H1 (cell line): ENCODE data around the gene SLC38A1. TPM values are rescaled to one million over a fixed set of nuclear protein-coding genes. Genes with fewer than 3 reads are reported as not detected.

Experiments
- CHD7 ChIP-seq: fragments of 300-600 bp; sonication (generic); IDR thresholded peaks from 2 replicates; pipeline ENCODE4 v1.7.1; 2012; ENCODE audit warnings: low read length, moderate library complexity, mild to moderate bottlenecking, inconsistent platforms; ENCODE audit not compliant: insufficient replicate concordance
- RBBP5 ChIP-seq: IDR thresholded peaks from 2 replicates; pipeline ENCODE4 v1.7.1; 2012; ENCODE audit warnings: low read depth, mild to moderate bottlenecking, inconsistent platforms, low read length, moderate library complexity, borderline replicate concordance
- polyA plus RNA-seq, 7 experiments: library from polyadenylated mRNA; depleted of rRNA in 3 of 7; stranded (reverse) in 5 of 7; unstranded in 2 of 7; fragments of >200 nt in 5 of 7; fragments of 200-250 nt in 2 of 7; gene quantifications; 1 replicate in 5 of 7; 2 replicates in 1 of 7; 4 replicates in 1 of 7; pipeline versions ENCODE4 v1.2.1 to v1.2.3, GENCODE V29; 2011 to 2013; ENCODE audit warnings: missing spikeins in 2 of 7, mixed read lengths in 2 of 7
- total RNA-seq: library from RNA; stranded (reverse); fragmentation: NEBNext Ultra II Directional; extraction: Animal tissue kit (Norgen Biotek cat#: 25700); gene quantifications from 2 replicates; pipeline ENCODE4 v1.2.1, GENCODE V29; 2021

SLC38A1 gene
- total and polyA plus RNA-seq, 2 of the 8 experiments (the other 6 are each of a cell fraction or from before 2014, with no cell fraction given) = 83.4 to 242 TPM

GRCh38 chr12:46197883-46198282 lies 71.0 kb downstream of the SLC38A1 start (continued):
- no peak for TF ChIP-seq CHD7
- TF ChIP-seq RBBP5 = no peak
